IMR-90 (cell line): ENCODE measurements around the gene FOLR2. TPM values are rescaled to one million over a fixed set of nuclear protein-coding genes. Genes with fewer than 3 reads are reported as not detected.

ENCODE experiments used
- ATAC-seq: fragments of 200-7000 bp; cut with Tn5 transposase; 2 replicates; pipeline ENCODE4 v1.9.1; 2020; ENCODE audit warnings: low read depth, mild to moderate bottlenecking, moderate library complexity
- BruUV-seq: library from RNA; stranded (reverse); fragments of 400-500 nt; replicated peaks from 2 replicates; lab custom pipeline; 2021; lab: Mats Ljungman, UMichigan
- CTCF ChIA-PET: fragments of 300-600 bp; formaldehyde crosslinking; extraction: SDS; loops from one replicate; lab custom pipeline; 2021; ENCODE audit warnings: antibody characterized with exemption; lab: Yijun Ruan, JAX
- POLR2A ChIA-PET: fragments of 300-600 bp; sonication (Branson Sonifier 250); formaldehyde crosslinking; loops from one replicate; lab custom pipeline; 2022; ENCODE audit warnings: antibody characterized with exemption; ENCODE audit not compliant: unreplicated experiment; lab: Charles Lee
- DNase-seq: peaks from one replicate; pipeline ENCODE4 v3.0.0; 2013
- H2AFZ ChIP-seq: replicated peaks from 2 replicates; pipeline ENCODE3; 2013; ENCODE audit warnings: low read length, mild to moderate bottlenecking; ENCODE audit not compliant: poor library complexity
- H2AK5ac ChIP-seq: 2 replicates; pipeline ENCODE4 v1.6.1; 2013; ENCODE audit warnings: low read depth, low read length, inconsistent platforms
- H2AK9ac ChIP-seq: replicated peaks from 2 replicates; pipeline ENCODE3; 2013; ENCODE audit warnings: mild to moderate bottlenecking, low read depth, low read length, moderate library complexity; ENCODE audit not compliant: poor library complexity
- H2BK120ac ChIP-seq: 2 replicates; pipeline ENCODE4 v1.6.1; 2013; ENCODE audit warnings: low read depth, low read length, inconsistent platforms
- H2BK15ac ChIP-seq: 3 replicates; pipeline ENCODE4 v1.6.1; 2013; ENCODE audit warnings: low read depth, low read length, inconsistent platforms
- H2BK20ac ChIP-seq: 2 replicates; pipeline ENCODE4 v1.6.1; 2013; ENCODE audit warnings: low read depth, mild to moderate bottlenecking, inconsistent platforms, low read length, moderate library complexity
- H2BK5ac ChIP-seq: 2 replicates; pipeline ENCODE4 v1.6.1; 2013; ENCODE audit warnings: mild to moderate bottlenecking, low read depth, low read length, inconsistent platforms; ENCODE audit not compliant: poor library complexity, severe bottlenecking
- H3K14ac ChIP-seq: replicated peaks from 2 replicates; pipeline ENCODE4 v1.6.1; 2013; ENCODE audit warnings: low read depth, low read length, inconsistent platforms
- H3K18ac ChIP-seq: 2 replicates; pipeline ENCODE4 v1.6.1; 2013; ENCODE audit warnings: low read depth, low read length, control low read depth
- H3K23ac ChIP-seq: 2 replicates; pipeline ENCODE4 v1.6.1; 2013; ENCODE audit warnings: low read depth, low read length, inconsistent platforms
- H3K27ac ChIP-seq: 2 replicates; pipeline ENCODE4 v1.5.1; 2013; ENCODE audit warnings: mild to moderate bottlenecking, control low read depth, low read length; ENCODE audit not compliant: insufficient read depth
- H3K27me3 ChIP-seq: 2 replicates; pipeline ENCODE4 v1.6.1; 2013; ENCODE audit warnings: low read length; ENCODE audit not compliant: control insufficient read depth, insufficient read depth
- H3K36me3 ChIP-seq: 2 replicates; pipeline ENCODE4 v1.6.1; 2013; ENCODE audit warnings: low read length, mixed read lengths; ENCODE audit not compliant: control insufficient read depth, insufficient read depth
- H3K4ac ChIP-seq: 2 replicates; pipeline ENCODE4 v1.6.1; 2013; ENCODE audit warnings: low read depth, low read length, inconsistent platforms
- H3K4me1 ChIP-seq: 2 replicates; pipeline ENCODE4 v1.6.1; 2013; ENCODE audit warnings: low read length, mixed read lengths; ENCODE audit not compliant: control insufficient read depth, insufficient read depth
- H3K4me2 ChIP-seq: 2 replicates; pipeline ENCODE4 v1.6.1; 2013; ENCODE audit warnings: low read depth, mild to moderate bottlenecking, control low read depth, low read length, moderate library complexity
- H3K4me3 ChIP-seq: 2 replicates; pipeline ENCODE4 v1.5.1; 2013; ENCODE audit warnings: low read depth, mild to moderate bottlenecking, control low read depth, low read length, moderate library complexity; ENCODE audit not compliant: insufficient read depth
- H3K56ac ChIP-seq: 2 replicates; pipeline ENCODE4 v1.6.1; 2013; ENCODE audit warnings: low read length, inconsistent platforms; ENCODE audit not compliant: insufficient read depth; ENCODE audit errors: extremely low read depth
- H3K79me1 ChIP-seq, 2 experiments: 2 replicates each; pipeline ENCODE4 v1.6.1; 2013; ENCODE audit warnings: low read length in 2 of 2, inconsistent platforms in 1 of 2, low read depth in 1 of 2
- H3K9ac ChIP-seq: 2 replicates; pipeline ENCODE4 v1.6.1; 2013; ENCODE audit warnings: low read depth, low read length, control low read depth
- H3K9me1 ChIP-seq: 2 replicates; pipeline ENCODE4 v1.6.1; 2013; ENCODE audit warnings: low read length, inconsistent platforms; ENCODE audit not compliant: insufficient read depth
- H3K9me3 ChIP-seq: 2 replicates; pipeline ENCODE4 v1.6.1; 2013; ENCODE audit warnings: low read length; ENCODE audit not compliant: control insufficient read depth, insufficient read depth
- H4K20me1 ChIP-seq: 2 replicates; pipeline ENCODE4 v1.6.1; 2013; ENCODE audit warnings: low read length, inconsistent platforms; ENCODE audit not compliant: insufficient read depth
- H4K5ac ChIP-seq: 2 replicates; pipeline ENCODE4 v1.6.1; 2013; ENCODE audit warnings: mild to moderate bottlenecking, low read depth, low read length, control low read depth
- H4K8ac ChIP-seq, 2 experiments: 2 replicates each; pipeline ENCODE4 v1.6.1; 2013; ENCODE audit warnings: low read depth in 2 of 2, low read length in 2 of 2, control low read depth in 1 of 2, inconsistent platforms in 1 of 2
- H4K91ac ChIP-seq: 2 replicates; pipeline ENCODE4 v1.6.1; 2013; ENCODE audit warnings: low read depth, low read length, inconsistent platforms; ENCODE audit not compliant: insufficient read depth
- CEBPB ChIP-seq: IDR thresholded peaks from 2 replicates; pipeline ENCODE4 v1.6.1; 2012; ENCODE audit warnings: low read depth, low read length, improper control_type of control experiment
- MAZ ChIP-seq: IDR thresholded peaks from 2 replicates; pipeline ENCODE4 v1.6.1; 2012; ENCODE audit warnings: low read depth, mild to moderate bottlenecking, low read length, improper control_type of control experiment, moderate library complexity, borderline replicate concordance
- MXI1 ChIP-seq: IDR thresholded peaks from 2 replicates; pipeline ENCODE4 v1.6.1; 2012; ENCODE audit warnings: low read depth, mild to moderate bottlenecking, low read length, moderate library complexity, borderline replicate concordance
- NFE2L2 ChIP-seq: fragments of 150-350 bp; IDR thresholded peaks from 2 replicates; pipeline ENCODE4 v1.6.1; 2016; ENCODE audit warnings: low read depth, mild to moderate bottlenecking, low read length
- RAD21 ChIP-seq: IDR thresholded peaks from 2 replicates; pipeline ENCODE4 v1.6.1; 2012; ENCODE audit warnings: low read length, improper control_type of control experiment
- SMC3 ChIP-seq: fragments of 150-350 bp; IDR thresholded peaks from 2 replicates; pipeline ENCODE4 v1.6.1; 2016; ENCODE audit warnings: low read depth, mild to moderate bottlenecking, antibody characterized with exemption, low read length, moderate library complexity
- USF2 ChIP-seq: fragments of 150-350 bp; IDR thresholded peaks from 2 replicates; pipeline ENCODE4 v1.6.1; 2017; ENCODE audit warnings: mild to moderate bottlenecking, antibody characterized with exemption, low read length, low read depth
- WGBS, 2 experiments: methylation state at CpG; one replicate each; pipeline versions ENCODE4 v1.1.5 to v1.1.7; 2013; ENCODE audit warnings: missing lambda C conversion rate in 2 of 2; ENCODE audit not compliant: insufficient read length in 1 of 2; ENCODE audit errors: extremely low coverage in 2 of 2; 5-methylcytosine and 5-hydroxymethylcytosine counted together
- dilution Hi-C: fragments of 300-500 bp; cut with HindIII; formaldehyde crosslinking; loops from one replicate; pipeline ENCODE4 v1.14.3; 2018; ENCODE audit warnings: low sequenced_read_pairs; ENCODE audit not compliant: unreplicated experiment
- in situ Hi-C: fragments of 300-500 bp; cut with MboI; formaldehyde crosslinking; loops from 3 replicates; pipeline ENCODE4 v1.14.3; 2019; ENCODE audit warnings: low sequenced_read_pairs, inconsistent platforms, mixed read lengths
- intact Hi-C: fragments of 100-400 bp; cut with micrococcal nuclease; formaldehyde crosslinking; loops from 2 replicates; pipeline ENCODE4 v1.10.0; 2022
- polyA plus RNA-seq, 3 experiments: library from polyadenylated mRNA; depleted of rRNA; stranded (reverse); fragments of >200 nt; gene quantifications; 2 replicates each; pipeline ENCODE4 v1.2.3, GENCODE V29; 2012; ENCODE audit warnings: low replicate concordance in 1 of 3
- total RNA-seq: library from RNA; depleted of rRNA; stranded (reverse); fragments of >200 nt; gene quantifications from 2 replicates; pipeline ENCODE4 v1.2.3, GENCODE V29; 2012

FOLR2 gene
- total and polyA plus RNA-seq, 2 of the 4 experiments (the other 2 are of a cell fraction) = not detected

- Histone ChIP-seq H2AFZ (no peak overlapping the region), H2AK9ac (no peak overlapping the region), H3K18ac (no peak overlapping the region), H2AK5ac (no peak overlapping the region; the same call in 1 of the 2 replicates), H3K27ac (no peak overlapping the region), H4K5ac (no peak overlapping the region), H3K4me3 (no peak overlapping the region), H3K4me1 (peaks cover 3% of the 10 kb centered on the region), H3K14ac (no peak overlapping the region), H3K9me1 (0 out of 2 replicates have a peak, but pooled peaks cover 5% of the 10 kb centered on the region), H4K20me1 (no peaks in the 10 kb centered on the region), H2BK20ac (no peak overlapping the region), H2BK5ac (no peak overlapping the region), H3K36me3 (no peaks in the 10 kb centered on the region), H3K9ac (no peak overlapping the region), H3K9me3 (no peaks in the 10 kb centered on the region), H3K79me1 (no peaks in the 10 kb centered on the region), H3K4ac (no peak overlapping the region), H3K56ac (no peak overlapping the region), H3K27me3 (no peaks in the 10 kb centered on the region; the same call in 1 of the 2 replicates), H2BK120ac (no peak overlapping the region), H2BK15ac (no peak overlapping the region), H4K91ac (no peak overlapping the region), H3K4me2 (no peak overlapping the region), H4K8ac (no peak overlapping the region), H3K23ac (no peak overlapping the region)
- DNase-seq (no peak), ATAC-seq (no peak)
- no TSS peak for BruUV-seq
- dilution Hi-C loops = no loop called here
- 66% methylated on average over 5 of the region's 8 CpGs; no CpG with 5 or more reads in 1 of the 2 experiments for WGBS, 2 experiments
- no peak for TF ChIP-seq MAZ
- no peak for TF ChIP-seq USF2
- TF ChIP-seq MXI1 = no peak
- no peak for TF ChIP-seq NFE2L2
- TF ChIP-seq SMC3 = no peak
- no peak for TF ChIP-seq RAD21
- TF ChIP-seq CEBPB = no peak
- intact Hi-C loops = no loop called here
- POLR2A ChIA-PET = no interaction called here
- CTCF ChIA-PET = interaction anchor here (0.6 kb wide), 1 partner anchor 138 kb away, joined by 3 read pairs; no protein-coding TSS in a partner anchor
- in situ Hi-C loops = no loop called here
Measured at GRCh38 chr11:72174302-72175070, 42.1 kb upstream of the FOLR2 start.
